ENCODE data around the gene STAB2.

Gene STAB2

GRCh38 chr12:103586791-103587370, at the start of gene STAB2:
Gene STAB2 (plus strand): TSS chr12:103587273. CDS start chr12:103587477, 204 bp downstream.
- no peak for TF ChIP-seq ZNF274 (IDR thresholded peaks at IDR 0.05; ENCODE audit: low read depth, low read length)
- H3K4me3 ChIP-seq (ENCODE audit: low read length): no peak within 1 kb of the TSS

- no peak overlapping the region for H3K4me3 ChIP-seq (ENCODE audit: low read length)
- TF ChIP-seq ZNF274 (IDR thresholded peaks at IDR 0.05; ENCODE audit: low read depth, low read length): no peak
These were observed 48.7 kb upstream of the STAB2 start for GRCh38 chr12:103538397-103538796.

- TF ChIP-seq ZNF274 (IDR thresholded peaks at IDR 0.05; ENCODE audit: low read depth, low read length): no peak
- H3K4me3 ChIP-seq (ENCODE audit: low read length): no peak overlapping the region
These were observed 46.8 kb upstream of the STAB2 start for GRCh38 chr12:103540319-103540718.

GRCh38 chr12:103542078-103542477, 45.0 kb upstream of the STAB2 start:
- no peak for TF ChIP-seq ZNF274 (IDR thresholded peaks at IDR 0.05; ENCODE audit: low read depth, low read length)
- no peak overlapping the region for H3K4me3 ChIP-seq (ENCODE audit: low read length)

GRCh38 chr12:103546959-103547358, 40.1 kb upstream of the STAB2 start:
- no peak for TF ChIP-seq ZNF274 (IDR thresholded peaks at IDR 0.05; ENCODE audit: low read depth, low read length)
- H3K4me3 ChIP-seq (ENCODE audit: low read length): no peak overlapping the region

- no peak overlapping the region for H3K4me3 ChIP-seq (ENCODE audit: low read length)
- no peak for TF ChIP-seq ZNF274 (IDR thresholded peaks at IDR 0.05; ENCODE audit: low read depth, low read length)
These were observed 39.7 kb upstream of the STAB2 start for GRCh38 chr12:103547376-103547775.

GRCh38 chr12:103547929-103548328, 39.1 kb upstream of the STAB2 start:
- no peak for TF ChIP-seq ZNF274 (IDR thresholded peaks at IDR 0.05; ENCODE audit: low read depth, low read length)
- H3K4me3 ChIP-seq (ENCODE audit: low read length): no peak overlapping the region

- no peak for TF ChIP-seq ZNF274 (IDR thresholded peaks at IDR 0.05; ENCODE audit: low read depth, low read length)
- no peak overlapping the region for H3K4me3 ChIP-seq (ENCODE audit: low read length)
These were observed 38.2 kb upstream of the STAB2 start for GRCh38 chr12:103548622-103549601.

GRCh38 chr12:103556890-103557627, 30.0 kb upstream of the STAB2 start:
- H3K4me3 ChIP-seq (ENCODE audit: low read length): no peak overlapping the region
- no peak for TF ChIP-seq ZNF274 (IDR thresholded peaks at IDR 0.05; ENCODE audit: low read depth, low read length)

- no peak for TF ChIP-seq ZNF274 (IDR thresholded peaks at IDR 0.05; ENCODE audit: low read depth, low read length)
- no peak overlapping the region for H3K4me3 ChIP-seq (ENCODE audit: low read length)
These were observed 29.5 kb upstream of the STAB2 start for GRCh38 chr12:103557628-103558010.

- TF ChIP-seq ZNF274 (IDR thresholded peaks at IDR 0.05; ENCODE audit: low read depth, low read length): no peak
- H3K4me3 ChIP-seq (ENCODE audit: low read length): no peak overlapping the region
These were observed 28.2 kb upstream of the STAB2 start for GRCh38 chr12:103558879-103559278.

- H3K4me3 ChIP-seq (ENCODE audit: low read length): no peak overlapping the region
- no peak for TF ChIP-seq ZNF274 (IDR thresholded peaks at IDR 0.05; ENCODE audit: low read depth, low read length)
These were observed 26.4 kb upstream of the STAB2 start for GRCh38 chr12:103560604-103561101.

- no peak for TF ChIP-seq ZNF274 (IDR thresholded peaks at IDR 0.05; ENCODE audit: low read depth, low read length)
- H3K4me3 ChIP-seq (ENCODE audit: low read length): no peak overlapping the region
These were observed 25.9 kb upstream of the STAB2 start for GRCh38 chr12:103561174-103561573.

GRCh38 chr12:103566398-103566797, 20.7 kb upstream of the STAB2 start:
- no peak overlapping the region for H3K4me3 ChIP-seq (ENCODE audit: low read length)
- no peak for TF ChIP-seq ZNF274 (IDR thresholded peaks at IDR 0.05; ENCODE audit: low read depth, low read length)

All from GM08714 (cell line).